ENCODE measurements around the gene TBC1D4.
"Not testable (repeated sequence)": the region's sequence is repeated elsewhere in the genome, so short reads cannot be mapped to it uniquely, and the experiment has no call there.

TBC1D4 gene

DNA sequence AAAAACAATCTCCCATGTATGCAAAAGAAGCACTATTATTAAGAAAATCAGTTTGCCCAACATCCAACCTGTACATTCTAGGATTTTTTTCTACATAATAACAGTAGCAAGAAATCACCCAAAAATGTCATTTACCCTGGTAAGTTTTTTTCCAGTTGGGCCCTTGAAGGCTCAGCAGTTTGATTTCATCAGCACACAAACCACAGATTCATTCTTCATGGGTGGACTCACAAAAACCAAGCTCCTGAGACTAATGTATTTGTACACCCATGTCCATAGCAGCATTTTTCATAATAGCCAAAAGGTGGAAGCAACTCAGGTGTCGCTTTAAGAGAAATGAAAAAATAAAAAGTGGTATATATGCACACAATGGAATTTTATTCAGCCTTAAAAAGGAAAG is 210.1 kb downstream of the TBC1D4 start:
- no peak for DNase-seq (ENCODE audit: low read depth in 2 of 2)

DNA sequence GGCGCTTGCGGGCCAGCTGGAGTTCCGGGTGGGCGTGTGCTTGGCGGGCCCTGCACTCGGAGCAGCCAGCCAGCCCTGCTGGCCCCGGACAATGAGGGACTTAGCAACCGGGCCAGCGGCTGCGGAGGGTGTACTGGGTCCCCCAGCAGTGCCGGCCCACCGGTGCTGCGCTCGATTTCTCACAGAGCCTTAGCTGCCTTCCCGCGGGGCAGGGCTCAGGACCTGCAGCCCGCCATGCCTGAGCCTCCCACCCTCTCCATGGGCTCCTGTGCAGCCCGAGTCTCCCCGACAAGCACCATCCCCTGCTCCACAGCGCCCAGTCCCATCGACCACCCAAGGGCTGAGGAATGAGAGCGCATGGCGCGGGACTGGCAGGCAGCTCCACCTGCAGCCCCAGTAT is 213.5 kb downstream of the TBC1D4 start:
- DNase-seq (ENCODE audit: low read depth in 2 of 2): not testable (repeated sequence)

DNA sequence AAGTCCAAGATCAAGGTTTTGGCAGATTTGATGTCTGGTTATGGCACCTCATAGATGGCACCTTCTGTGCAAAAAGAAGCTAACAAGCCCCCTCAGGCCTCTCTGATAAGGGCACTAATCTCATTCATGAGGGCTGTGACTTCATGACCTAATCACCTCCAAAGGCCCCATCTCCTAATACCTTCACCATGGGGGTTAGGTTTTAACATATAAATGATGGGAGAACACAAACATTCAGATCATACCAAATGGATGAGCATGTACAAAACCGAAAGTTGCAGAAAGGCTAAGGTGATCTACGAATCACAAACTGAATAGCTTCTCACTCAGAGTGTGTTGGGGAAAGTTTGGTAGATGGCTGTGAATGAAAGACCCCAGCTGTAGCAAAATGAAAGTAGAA is 217.4 kb downstream of the TBC1D4 start:
- DNase-seq (ENCODE audit: low read depth in 2 of 2): no peak

DNA sequence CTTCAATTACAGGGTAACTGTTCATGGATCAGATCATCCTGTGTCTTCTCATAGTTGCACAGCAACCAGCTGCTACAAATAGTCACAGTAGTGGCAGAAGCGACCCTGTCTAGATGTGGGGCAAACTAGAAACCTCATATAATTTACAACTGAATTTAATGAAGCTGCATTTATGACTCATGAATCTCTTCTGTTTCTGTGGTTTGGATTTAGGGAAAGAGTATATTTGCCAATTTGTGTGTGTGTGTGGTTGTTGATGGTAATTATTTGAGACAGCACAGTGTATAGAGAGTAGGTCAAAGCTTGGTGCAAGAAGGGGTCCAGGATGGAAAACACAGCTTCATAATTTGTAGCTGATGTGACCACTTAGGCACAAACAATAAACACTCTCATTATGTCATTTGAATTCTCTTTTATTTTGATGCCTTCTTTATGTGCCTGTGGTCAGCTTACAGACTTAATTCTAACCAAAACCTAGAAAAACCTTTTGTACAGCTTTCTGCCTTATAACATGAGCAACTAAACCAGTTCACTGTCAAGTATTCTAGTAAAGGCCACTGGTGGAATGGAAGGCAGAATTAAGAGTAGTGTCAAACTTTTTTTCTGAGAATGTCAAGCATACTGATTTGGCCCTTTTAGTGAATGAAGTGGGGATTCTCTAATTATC is 218.1 kb downstream of the TBC1D4 start:
- DNase-seq (ENCODE audit: low read depth in 2 of 2): peak; percentile 47

DNA sequence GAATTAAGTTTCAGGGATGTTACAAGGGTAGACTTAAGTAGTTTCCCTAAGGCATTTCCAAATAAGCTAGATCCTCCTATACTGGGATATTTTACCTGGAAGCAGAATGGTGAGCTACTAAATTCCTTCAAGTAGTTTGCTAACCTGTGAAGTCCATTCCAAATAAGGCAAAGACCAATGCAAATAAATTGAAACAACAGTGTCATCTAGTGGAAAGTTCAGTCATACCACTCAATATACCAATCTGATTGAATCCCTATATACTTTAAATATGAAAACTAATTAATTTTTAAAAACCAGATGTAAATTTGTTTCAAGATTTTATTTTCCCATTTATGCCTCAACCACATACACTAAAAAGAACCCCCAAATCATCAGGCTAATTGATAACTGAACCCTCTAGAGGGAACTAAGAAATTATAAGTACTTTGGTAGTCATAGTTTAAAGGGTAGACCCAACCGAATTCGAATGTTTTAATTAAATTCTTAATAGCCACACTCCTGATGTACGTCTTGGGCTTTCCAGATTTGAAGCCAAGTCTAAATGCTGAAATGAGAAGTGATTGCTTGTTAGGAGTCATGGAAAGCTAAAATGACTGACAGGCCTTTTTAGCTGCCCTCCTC is 223.7 kb downstream of the TBC1D4 start:
- DNase-seq (ENCODE audit: low read depth in 2 of 2): peak; percentile 27 to 36

DNA sequence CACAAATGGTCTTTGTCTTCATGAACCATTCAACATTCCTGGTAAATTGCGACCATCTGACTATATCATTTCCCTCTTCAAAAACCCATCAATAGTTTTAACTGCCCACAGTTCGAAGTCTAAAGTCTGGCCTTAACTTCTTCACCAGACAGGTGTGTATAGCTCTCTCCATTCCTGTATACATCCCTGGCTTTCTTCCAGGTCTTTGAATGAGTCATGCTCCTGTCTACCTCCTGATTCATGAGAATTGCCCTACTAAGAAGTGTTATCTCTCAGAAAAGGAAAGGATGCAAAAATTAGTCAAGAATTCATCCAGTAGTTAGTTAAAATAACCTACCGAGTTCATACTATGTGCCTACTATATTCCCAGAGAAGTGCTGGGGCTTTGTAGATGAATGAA is 225.0 kb downstream of the TBC1D4 start:
- DNase-seq (ENCODE audit: low read depth in 2 of 2): no peak

DNA sequence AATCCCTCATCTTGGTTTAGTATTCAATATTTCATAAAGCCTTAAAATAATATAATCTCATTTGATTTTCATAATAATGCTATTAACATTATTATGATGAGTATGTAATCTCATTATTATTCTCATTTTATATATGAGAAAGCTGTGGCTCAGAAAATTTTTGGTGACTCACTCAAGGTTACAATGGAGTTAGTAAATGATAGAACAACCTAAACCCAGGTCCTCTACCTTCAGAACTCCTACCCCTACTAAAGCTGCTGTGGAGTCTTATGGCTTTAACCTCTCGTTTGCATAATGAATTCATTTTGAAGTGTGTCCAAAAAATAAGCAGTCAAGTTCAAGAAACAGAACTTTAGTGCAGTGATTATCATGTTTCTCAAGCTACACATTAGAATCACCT is 226.3 kb downstream of the TBC1D4 start:
- DNase-seq (ENCODE audit: low read depth in 2 of 2): no peak

DNA sequence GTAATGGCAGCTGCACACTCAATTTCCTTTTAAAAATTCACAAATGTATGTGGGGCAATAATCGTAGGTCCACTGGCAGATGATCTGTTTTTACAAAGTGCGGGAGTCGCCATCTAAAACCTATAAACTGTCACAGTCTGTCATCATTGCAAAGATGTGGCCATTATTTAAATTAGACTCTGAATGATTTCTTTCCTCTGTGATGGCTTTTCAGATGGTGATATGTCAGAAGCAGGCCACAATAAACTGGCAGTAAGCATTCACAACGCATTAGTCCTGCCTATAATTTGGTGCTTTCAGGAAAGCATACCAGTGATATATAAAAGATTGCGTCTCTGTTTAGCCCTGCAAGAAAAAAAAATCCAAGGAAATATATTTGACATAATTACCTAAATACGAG is 226.8 kb downstream of the TBC1D4 start:
- no peak for DNase-seq (ENCODE audit: low read depth in 2 of 2)

DNA sequence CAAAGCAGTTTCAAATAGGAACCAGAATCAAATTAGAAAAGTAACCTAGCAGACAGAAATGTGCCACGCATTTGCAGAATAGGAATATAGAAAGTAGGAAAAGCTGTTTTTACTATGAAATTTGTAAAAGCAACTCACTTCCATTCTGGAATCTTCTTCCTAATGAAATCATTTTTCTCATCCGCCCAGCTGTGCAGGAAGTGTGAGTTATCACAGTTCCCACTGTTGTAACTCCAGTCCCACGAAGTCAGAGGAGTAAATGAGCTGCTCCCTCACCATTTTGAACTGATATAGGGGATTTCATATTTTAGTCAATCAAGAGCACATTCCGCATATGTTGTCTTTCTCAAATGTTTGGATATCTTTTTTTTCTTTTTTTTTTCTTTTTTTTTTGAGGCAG is 230.8 kb downstream of the TBC1D4 start:
- DNase-seq (ENCODE audit: low read depth in 2 of 2): no peak

DNA sequence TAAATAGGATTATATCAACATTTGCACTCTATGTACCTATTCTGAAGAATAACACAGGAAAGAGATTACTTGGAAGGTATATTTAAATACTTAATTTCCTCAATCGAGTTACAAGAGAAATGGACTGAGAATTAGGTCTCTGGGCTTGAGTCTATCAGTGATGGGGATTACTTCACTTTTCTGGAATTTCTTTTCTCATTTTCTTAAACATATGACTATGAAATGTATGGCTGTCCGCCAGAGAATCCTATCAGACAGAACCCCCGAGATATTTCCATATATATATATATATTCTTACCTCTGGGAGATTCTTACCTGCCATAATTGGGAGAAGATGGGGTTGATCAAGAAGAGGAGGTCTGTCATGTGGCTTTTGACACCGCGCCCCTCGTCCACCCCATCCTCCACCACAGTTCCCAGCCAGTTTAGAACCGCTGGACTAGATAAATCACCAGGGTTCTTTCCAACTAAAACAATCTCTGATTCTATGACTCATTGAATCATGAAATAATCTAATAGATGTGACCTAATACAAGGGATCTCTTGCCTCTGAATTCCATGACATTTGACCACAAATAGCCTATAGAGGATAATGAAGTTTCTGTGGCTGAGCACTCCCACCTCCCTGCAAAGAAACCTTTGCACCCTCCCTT is 231.3 kb downstream of the TBC1D4 start:
- peak; percentile 37 to 39 for DNase-seq (ENCODE audit: low read depth in 2 of 2)

DNA sequence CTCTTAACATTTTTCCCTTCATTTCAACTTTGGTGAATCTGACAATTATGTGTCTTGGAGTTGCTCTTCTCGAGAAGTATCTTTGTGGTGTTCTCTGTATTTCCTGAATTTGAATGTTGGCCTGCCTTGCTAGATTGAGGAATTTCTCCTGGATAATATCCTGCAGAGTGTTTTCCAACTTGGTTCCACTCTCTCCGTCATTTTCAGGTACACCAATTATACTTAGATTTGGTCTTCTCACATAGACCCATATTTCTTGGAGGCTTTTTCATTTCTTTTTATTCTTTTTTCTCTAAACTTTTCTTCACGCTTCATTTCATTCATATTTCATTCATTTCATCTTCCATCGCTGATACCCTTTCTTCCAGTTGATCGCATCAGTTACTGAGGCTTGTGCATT is 236.4 kb downstream of the TBC1D4 start:
- DNase-seq (ENCODE audit: low read depth in 2 of 2): not testable (repeated sequence)

DNA sequence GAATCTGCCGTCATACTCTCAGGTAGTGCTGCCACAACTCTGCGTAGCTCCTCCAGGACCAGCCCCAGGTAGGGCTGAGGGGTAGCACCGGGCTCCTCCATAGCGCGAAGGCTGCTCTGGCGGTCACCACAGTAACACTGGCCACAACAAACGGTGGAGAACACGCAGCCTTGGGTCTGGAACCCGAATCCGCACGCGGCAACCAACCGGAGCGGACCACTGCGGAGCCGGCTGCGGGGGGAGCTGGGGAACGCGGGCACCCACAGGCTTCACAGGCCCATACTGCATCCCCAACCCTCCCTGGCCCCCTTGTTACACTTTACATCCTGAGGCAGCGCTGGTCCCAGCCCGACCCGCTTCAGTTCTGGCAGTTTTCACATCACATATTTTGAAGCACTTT is 241.7 kb downstream of the TBC1D4 start:
- not testable (repeated sequence) for DNase-seq (ENCODE audit: low read depth in 2 of 2)

DNA sequence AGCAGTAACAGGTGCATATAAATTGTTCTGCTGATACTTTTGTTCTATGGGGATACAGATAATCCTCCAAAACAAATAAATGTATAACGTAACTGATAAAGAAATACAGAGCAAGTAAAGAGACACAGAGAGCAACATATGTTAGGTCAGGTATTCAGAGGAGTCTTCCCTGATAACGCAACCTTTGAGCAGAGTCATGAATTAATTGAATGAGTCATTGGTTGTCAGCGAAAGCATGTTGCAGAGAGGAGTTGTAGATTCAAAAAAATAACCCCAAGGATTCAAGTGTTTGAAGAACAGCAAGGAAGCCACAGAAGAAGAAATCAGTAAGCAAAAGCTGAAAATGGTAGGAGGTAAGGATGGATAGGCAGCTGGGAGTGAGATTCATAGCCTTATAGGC is 245.2 kb downstream of the TBC1D4 start:
- DNase-seq (ENCODE audit: low read depth in 2 of 2): no peak
